Dedifferentiated amniotic fluid mesenchymal stem cell (primary cell): ENCODE results near the gene CTSZ.
"Not testable (repeated sequence)": the region's sequence is repeated elsewhere in the genome, so short reads cannot be mapped to it uniquely, and the experiment has no call there.

Experiments used
- DNase-seq: peaks from one replicate; pipeline ENCODE4 v3.0.0-alpha.2; 2016; ENCODE audit errors: extremely low spot score

Gene CTSZ

GRCh38 chr20:59006864-59007664 is at the start of gene CTSZ:
CTSZ (minus strand) TSS chr20:59007254; CDS start chr20:59007128, 126 bp downstream.
- DNase-seq, result no peak

GRCh38 chr20:59055302-59055701 is 48.2 kb upstream of the CTSZ start:
- DNase-seq, result no peak

- no peak for DNase-seq
Measured at GRCh38 chr20:59051666-59052185, 44.7 kb upstream of the CTSZ start.

GRCh38 chr20:59050437-59050836 is 43.4 kb upstream of the CTSZ start:
- DNase-seq, result no peak

- no peak for DNase-seq
Measured at GRCh38 chr20:59048681-59049030, 41.6 kb upstream of the CTSZ start.

- no peak for DNase-seq
Measured at GRCh38 chr20:59047938-59048680, 41.1 kb upstream of the CTSZ start.

- DNase-seq, result no peak
Measured at GRCh38 chr20:59046862-59047261, 39.8 kb upstream of the CTSZ start.

GRCh38 chr20:59044796-59045195 is 37.7 kb upstream of the CTSZ start:
- no peak for DNase-seq

- DNase-seq, result no peak
Measured at GRCh38 chr20:59044295-59044694, 37.2 kb upstream of the CTSZ start.

- no peak for DNase-seq
Measured at GRCh38 chr20:59043698-59044097, 36.6 kb upstream of the CTSZ start.

- peak; percentile 71 for DNase-seq
Measured at GRCh38 chr20:59042796-59043631, 36.0 kb upstream of the CTSZ start.

GRCh38 chr20:59042151-59042795 is 35.2 kb upstream of the CTSZ start, which contains the start of gene PRELID3B:
PRELID3B (minus strand) TSS chr20:59042786; CDS start chr20:59042730, 56 bp downstream.
- no peak for DNase-seq

- not testable (repeated sequence) for DNase-seq
Measured at GRCh38 chr20:59041487-59041886, 34.4 kb upstream of the CTSZ start.

- DNase-seq, result no peak
Measured at GRCh38 chr20:59040667-59041066, 33.6 kb upstream of the CTSZ start.

GRCh38 chr20:59039233-59039632 is 32.2 kb upstream of the CTSZ start:
- no peak for DNase-seq

- DNase-seq, result no peak
Measured at GRCh38 chr20:59037386-59037785, 30.3 kb upstream of the CTSZ start.

GRCh38 chr20:59035381-59035780 is 28.3 kb upstream of the CTSZ start:
- no peak for DNase-seq

GRCh38 chr20:59033616-59034165 is 26.6 kb upstream of the CTSZ start:
- DNase-seq, result no peak

GRCh38 chr20:59033093-59033492 is 26.0 kb upstream of the CTSZ start:
- no peak for DNase-seq

- DNase-seq, result peak; percentile 49
Measured at GRCh38 chr20:59032713-59033059, 25.6 kb upstream of the CTSZ start.

GRCh38 chr20:59032023-59032712 is 25.1 kb upstream of the CTSZ start, which contains the start of gene ATP5F1E:
ATP5F1E (minus strand) TSS chr20:59032335; CDS start chr20:59032251, 84 bp downstream.
- peak; percentile 91 for DNase-seq
